HG02938 (cell line): ENCODE measurements around the gene SCTR.

Source experiments
- ATAC-seq: cut with Tn5 transposase; IDR thresholded peaks from one replicate; pipeline ENCODE4 v1.9.1; 2021; ENCODE audit warnings: mild to moderate bottlenecking, moderate library complexity; ENCODE audit not compliant: unreplicated experiment

SCTR gene

GRCh38 chr2:119431976-119432850, 92.1 kb downstream of the SCTR start:
- no peak for ATAC-seq

GRCh38 chr2:119431155-119431975, 92.9 kb downstream of the SCTR start, which contains the start of gene TMEM37:
Gene TMEM37, plus strand, starts transcription at chr2:119431854. Its CDS starts 50 bp downstream, at chr2:119431904.
- ATAC-seq, result peak; percentile 54

DNA sequence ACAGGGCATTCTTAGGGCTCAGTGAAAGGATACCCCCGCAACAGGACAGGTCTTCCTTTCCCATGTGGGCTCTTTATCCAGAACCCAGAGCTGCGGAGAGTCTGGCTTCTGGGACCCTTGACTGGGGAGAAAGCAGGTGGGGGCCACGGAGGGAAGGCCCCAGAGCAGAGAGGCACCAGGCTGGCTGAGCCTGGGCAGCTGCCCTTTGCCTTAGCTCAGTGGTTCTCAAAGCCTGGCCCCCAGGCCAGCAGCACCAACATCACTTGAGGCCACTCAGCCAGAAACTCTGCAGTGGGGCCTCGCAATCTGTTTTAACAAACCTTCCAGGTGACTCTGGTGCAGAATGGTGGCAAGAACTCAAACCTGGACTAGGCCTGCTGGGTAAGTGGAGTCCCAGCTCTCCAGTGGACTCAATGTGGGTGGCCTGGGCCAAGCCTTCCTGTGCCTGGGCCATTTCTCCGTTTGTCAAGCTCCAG, 94.2 kb downstream of the SCTR start:
- no peak for ATAC-seq

GRCh38 chr2:119429225-119429981, 94.9 kb downstream of the SCTR start:
- no peak for ATAC-seq

- no peak for ATAC-seq
These were observed 95.6 kb downstream of the SCTR start for GRCh38 chr2:119428488-119429224.

GRCh38 chr2:119427756-119428155, 96.5 kb downstream of the SCTR start:
- ATAC-seq, result no peak

- ATAC-seq, result no peak
These were observed 97.4 kb downstream of the SCTR start for GRCh38 chr2:119426801-119427395.

DNA sequence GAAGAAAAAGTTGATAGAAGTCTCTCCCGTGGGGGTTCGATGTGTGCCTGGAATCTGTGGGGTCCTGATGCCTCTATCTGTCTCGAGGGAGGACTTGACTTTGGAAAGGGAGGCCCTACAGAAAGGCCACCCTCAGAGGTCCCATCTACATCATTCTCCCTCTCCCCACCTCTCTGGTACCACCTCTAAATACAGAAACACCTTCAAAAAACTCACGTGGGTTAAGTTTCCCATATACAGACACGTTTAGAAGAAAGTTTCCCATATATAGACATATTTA, 97.9 kb downstream of the SCTR start:
- no peak for ATAC-seq

GRCh38 chr2:119425620-119426395, 98.5 kb downstream of the SCTR start:
- no peak for ATAC-seq

DNA sequence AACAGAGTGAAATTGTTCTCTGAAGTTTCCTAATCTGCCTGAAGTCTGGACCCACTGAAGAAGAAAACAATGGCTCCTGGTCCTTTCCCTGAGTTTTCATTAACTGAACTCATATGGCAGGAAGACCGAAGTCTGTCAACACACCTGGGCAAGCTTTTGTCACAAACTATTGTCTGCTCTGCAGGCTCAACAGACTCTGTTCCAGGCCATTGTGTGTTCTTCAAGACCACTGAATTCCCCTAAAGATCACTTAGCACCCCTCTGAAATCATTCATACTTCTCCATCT, 99.2 kb downstream of the SCTR start:
- no peak for ATAC-seq

- ATAC-seq, result no peak
These were observed 99.8 kb downstream of the SCTR start for GRCh38 chr2:119424284-119425118.

- ATAC-seq, result no peak
These were observed 100.5 kb downstream of the SCTR start for GRCh38 chr2:119423811-119424210.

DNA sequence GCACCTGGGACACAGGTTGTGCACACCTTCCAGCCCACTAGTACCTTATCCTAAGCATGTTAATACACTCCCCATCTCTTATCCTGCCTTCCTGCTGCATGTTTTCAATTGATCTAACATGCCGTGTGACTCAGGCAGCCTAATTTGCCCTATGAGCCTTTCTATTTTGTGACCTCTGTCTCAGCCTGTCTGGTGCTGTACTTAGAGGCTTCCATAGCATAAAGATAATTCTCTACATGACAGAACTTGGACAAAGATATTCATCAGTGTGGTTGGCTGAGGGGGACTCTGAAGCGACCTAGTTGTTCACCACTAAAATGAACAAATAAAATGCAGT, 101.2 kb downstream of the SCTR start:
- no peak for ATAC-seq

DNA sequence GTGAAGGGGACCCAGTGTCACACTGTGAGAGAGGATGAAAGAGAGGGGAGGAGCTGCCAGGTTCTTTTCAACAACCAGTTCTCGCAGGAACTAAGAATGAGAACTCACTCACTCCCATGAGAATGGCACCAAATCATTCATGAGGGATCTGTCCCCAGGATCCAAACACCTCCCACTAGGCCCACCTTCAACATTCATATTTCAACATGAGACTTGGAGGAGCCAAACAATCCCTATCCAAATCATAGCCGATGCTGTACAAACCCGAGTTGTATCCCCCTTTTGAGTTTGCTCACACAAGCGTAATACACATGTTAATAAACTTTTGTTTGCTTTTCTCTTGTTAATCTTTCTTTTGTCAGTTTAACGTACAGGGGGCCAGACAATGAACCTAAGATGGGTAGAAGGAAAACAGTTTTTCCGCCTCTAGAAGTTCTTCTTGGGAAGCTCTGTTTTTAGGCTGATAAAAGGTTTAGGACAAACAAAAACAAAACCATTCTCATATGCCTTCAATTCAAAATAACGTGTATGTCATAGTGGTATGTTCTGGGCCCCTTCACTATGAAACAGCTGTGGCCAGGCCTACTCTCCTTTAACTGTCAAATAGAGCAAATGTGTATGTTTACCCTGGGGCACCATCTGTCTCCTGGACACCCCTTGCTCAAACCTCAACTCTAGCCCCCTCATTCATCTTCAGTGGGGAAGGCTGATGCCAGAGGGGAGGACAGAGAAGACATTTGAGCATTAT, 101.7 kb downstream of the SCTR start:
- ATAC-seq, result no peak

DNA sequence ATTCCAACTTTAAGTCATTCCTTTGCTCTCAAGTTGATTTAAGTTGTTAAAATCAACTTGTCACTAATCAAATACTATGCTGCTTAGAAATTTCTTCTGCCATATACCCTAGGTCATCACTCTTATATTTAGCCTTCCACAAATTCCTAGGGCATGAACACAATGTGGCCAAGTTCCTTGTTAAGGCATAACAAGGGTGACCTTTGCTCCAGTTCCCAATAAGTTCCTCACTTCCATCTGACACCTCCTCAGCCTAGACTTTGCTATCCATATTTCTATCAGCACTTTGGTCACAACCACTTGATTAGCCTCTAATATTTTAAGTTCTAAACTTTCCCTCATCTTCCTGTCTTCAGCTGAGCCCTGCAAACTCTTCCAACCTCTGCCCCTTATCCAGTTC, 102.5 kb downstream of the SCTR start:
- no peak for ATAC-seq

- no peak for ATAC-seq
These were observed 103.0 kb downstream of the SCTR start for GRCh38 chr2:119421304-119421703.

- ATAC-seq, result no peak
These were observed 104.3 kb downstream of the SCTR start for GRCh38 chr2:119419803-119420508.

GRCh38 chr2:119419065-119419464, 105.2 kb downstream of the SCTR start:
- no peak for ATAC-seq
